ENCODE data around the gene STXBP2. TPM values are rescaled to one million over a fixed set of nuclear protein-coding genes. Genes with fewer than 3 reads are reported as not detected.

Gene STXBP2
- total RNA-seq, 1 donor from 2014 or later, result 12.7 TPM

GRCh38 chr19:7645163-7645562 is 8.3 kb downstream of the STXBP2 start:
- no peaks in the 10 kb centered on the region for H3K36me3 ChIP-seq
- no peak overlapping the region for H3K27ac ChIP-seq
- no peaks in the 10 kb centered on the region for H3K36me3 Mint-ChIP-seq
- peaks cover 4% of the 10 kb centered on the region for H3K27me3 ChIP-seq
- H3K9ac ChIP-seq, result no peak overlapping the region
- no peak overlapping the region for H2AFZ ChIP-seq (replicated peaks)
- TF ChIP-seq EZH2 (IDR thresholded peaks at IDR 0.05), result no peak
- no peak for TF ChIP-seq CTCF (IDR thresholded peaks at IDR 0.05)
- no peak for TF ChIP-seq EZH2phosphoT487 (IDR thresholded peaks at IDR 0.05)
- H3K4me3 ChIP-seq, result no peak overlapping the region
- peaks cover 2% of the 10 kb centered on the region for H3K9me3 Mint-ChIP-seq
- H3K27ac Mint-ChIP-seq, result no peak overlapping the region
- H3K4me2 ChIP-seq, result no peak overlapping the region
- no peaks in the 10 kb centered on the region for H3K79me2 ChIP-seq (ENCODE audit: low read depth)
- DNase-seq (ENCODE audit: low spot score), result no peak
- H4K20me1 ChIP-seq (ENCODE audit: low read depth), result no peaks in the 10 kb centered on the region
- H3K9me3 ChIP-seq (ENCODE audit: low read depth), result no peaks in the 10 kb centered on the region
- H3K4me3 Mint-ChIP-seq, result no peak overlapping the region
- no peaks in the 10 kb centered on the region for H3K4me1 ChIP-seq
- peaks cover 2% of the 10 kb centered on the region for H3K27me3 Mint-ChIP-seq (ENCODE audit: insufficient read depth, low read depth)
- H3F3A ChIP-seq (ENCODE audit: low read depth), result peaks cover 2% of the 10 kb centered on the region
- H3K4me1 Mint-ChIP-seq, result no peaks in the 10 kb centered on the region

- H3K4me1 Mint-ChIP-seq, result no peaks in the 10 kb centered on the region
- Histone ChIP-seq H3K4me3 (no peak overlapping the region), H3K4me2 (no peak overlapping the region), H3K36me3 (no peaks in the 10 kb centered on the region), H3F3A (ENCODE audit: low read depth) (no peaks in the 10 kb centered on the region), H3K79me2 (ENCODE audit: low read depth) (no peaks in the 10 kb centered on the region), H3K9ac (no peak overlapping the region), H2AFZ (replicated peaks) (no peak overlapping the region), H4K20me1 (ENCODE audit: low read depth) (no peaks in the 10 kb centered on the region), H3K27ac (no peak overlapping the region), H3K27me3 (peaks cover 11% of the 10 kb centered on the region), H3K4me1 (no peaks in the 10 kb centered on the region), H3K9me3 (ENCODE audit: low read depth) (no peaks in the 10 kb centered on the region)
- DNase-seq (ENCODE audit: low spot score), result no peak
- no peak for TF ChIP-seq CTCF (IDR thresholded peaks at IDR 0.05)
- TF ChIP-seq EZH2 (IDR thresholded peaks at IDR 0.05), result no peak
- no peak for TF ChIP-seq EZH2phosphoT487 (IDR thresholded peaks at IDR 0.05)
- H3K36me3 Mint-ChIP-seq, result no peaks in the 10 kb centered on the region
- H3K27ac Mint-ChIP-seq, result no peak overlapping the region
- H3K4me3 Mint-ChIP-seq, result no peak overlapping the region
- H3K9me3 Mint-ChIP-seq, result peaks cover 2% of the 10 kb centered on the region
- H3K27me3 Mint-ChIP-seq (ENCODE audit: insufficient read depth, low read depth), result peaks cover under 1% of the 10 kb centered on the region
Measured at GRCh38 chr19:7645656-7646425, 8.9 kb downstream of the STXBP2 start.

GRCh38 chr19:7646426-7646700 is 9.5 kb downstream of the STXBP2 start:
- H3F3A ChIP-seq (ENCODE audit: low read depth), result no peaks in the 10 kb centered on the region
- Mint-ChIP-seq H3K27me3 (ENCODE audit: insufficient read depth, low read depth) (peaks cover 2% of the 10 kb centered on the region), H3K4me1 (no peaks in the 10 kb centered on the region), H3K27ac (no peak overlapping the region), H3K9me3 (peaks cover 2% of the 10 kb centered on the region), H3K4me3 (no peak overlapping the region), H3K36me3 (no peaks in the 10 kb centered on the region)
- H3K27me3 ChIP-seq, result peaks cover 16% of the 10 kb centered on the region
- H3K4me1 ChIP-seq, result no peaks in the 10 kb centered on the region
- H3K27ac ChIP-seq, result no peak overlapping the region
- H3K9me3 ChIP-seq (ENCODE audit: low read depth), result no peaks in the 10 kb centered on the region
- DNase-seq (ENCODE audit: low spot score), result no peak
- H3K79me2 ChIP-seq (ENCODE audit: low read depth), result no peaks in the 10 kb centered on the region
- no peak overlapping the region for H3K4me3 ChIP-seq
- TF ChIP-seq EZH2 (IDR thresholded peaks at IDR 0.05), result no peak
- no peak for TF ChIP-seq EZH2phosphoT487 (IDR thresholded peaks at IDR 0.05)
- no peak for TF ChIP-seq CTCF (IDR thresholded peaks at IDR 0.05)
- no peaks in the 10 kb centered on the region for H3K36me3 ChIP-seq
- no peak overlapping the region for H2AFZ ChIP-seq (replicated peaks)
- no peaks in the 10 kb centered on the region for H4K20me1 ChIP-seq (ENCODE audit: low read depth)
- no peak overlapping the region for H3K9ac ChIP-seq
- H3K4me2 ChIP-seq, result no peak overlapping the region
